Activated CD8-positive, alpha-beta memory T cell treated with anti-CD3 and anti-CD28 coated beads for 1 hour (primary cell): ENCODE measurements around the gene JPH2.
A peak's percentile ranks its signal among the peaks of the same experiment; 100 is the strongest.
"Not testable (repeated sequence)": the region's sequence is repeated elsewhere in the genome, so short reads cannot be mapped to it uniquely, and the experiment has no call there.

Source experiments
- DNase-seq, 2 donors: peaks; one replicate each; pipeline ENCODE4 v3.0.0-alpha.2; 2020; ENCODE audit warnings: low read depth in 1 of 2; ENCODE audit errors: extremely low read depth in 1 of 2

JPH2 gene

DNA sequence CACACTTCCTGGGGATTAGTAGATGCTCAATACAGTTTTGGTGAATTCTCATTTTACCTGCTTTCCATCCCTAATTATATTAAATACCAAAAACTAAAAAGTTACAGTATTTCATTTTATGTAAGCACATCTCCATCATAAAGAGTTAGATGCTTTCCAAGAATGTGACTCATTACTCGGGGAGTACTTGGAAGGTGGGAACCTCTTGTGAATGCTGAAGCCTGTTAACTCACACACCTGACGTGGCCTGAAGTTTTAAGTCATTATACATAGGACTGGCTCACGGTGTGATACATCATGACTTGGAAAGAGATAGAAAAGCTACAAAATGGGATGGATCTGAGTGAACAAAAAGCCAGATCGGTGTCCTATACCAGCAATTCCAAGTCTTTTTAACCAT lies 25.8 kb upstream of the JPH2 start:
- DNase-seq, result no peak

DNA sequence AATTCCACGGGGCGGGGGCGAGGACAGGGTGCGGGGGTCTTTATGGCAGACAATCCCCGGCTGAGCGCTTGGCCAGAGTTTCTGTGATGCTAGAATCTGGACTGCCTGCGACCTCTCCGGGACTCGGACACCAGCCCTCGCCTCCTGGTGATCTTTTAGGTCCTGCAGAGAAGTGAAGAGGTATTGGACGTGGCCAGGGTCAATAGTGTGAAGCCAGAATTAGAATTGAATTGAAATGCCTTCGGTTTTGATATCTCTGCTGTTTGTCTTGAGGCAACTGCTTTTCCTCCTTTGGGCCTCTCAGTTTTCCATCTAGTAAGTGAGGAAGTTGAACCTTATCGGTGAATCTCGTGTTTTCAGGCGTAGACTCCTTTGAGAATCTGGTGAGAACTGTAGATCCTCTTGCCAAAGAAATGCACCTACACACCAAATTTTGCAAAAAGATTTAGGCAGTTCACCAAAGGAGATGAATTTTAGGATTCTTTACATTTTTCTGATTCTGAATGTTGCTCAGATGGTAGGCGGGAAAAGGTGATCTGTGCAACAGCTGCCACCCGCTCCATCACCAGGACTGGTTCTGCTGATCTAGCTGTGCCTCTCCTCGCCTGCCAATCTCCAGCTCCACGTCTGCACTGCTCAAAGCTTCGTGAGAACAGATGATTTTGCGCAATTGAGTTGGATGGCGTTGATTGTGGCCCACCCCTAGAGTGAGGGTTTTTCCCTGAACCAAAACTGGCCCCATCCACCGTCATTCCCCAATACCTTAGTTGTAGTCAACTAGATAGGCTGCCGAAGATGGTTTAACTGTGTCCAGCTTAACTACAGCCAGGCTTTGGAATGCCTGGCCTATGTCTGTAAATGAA lies 24.4 kb upstream of the JPH2 start:
- no peak for DNase-seq

DNA sequence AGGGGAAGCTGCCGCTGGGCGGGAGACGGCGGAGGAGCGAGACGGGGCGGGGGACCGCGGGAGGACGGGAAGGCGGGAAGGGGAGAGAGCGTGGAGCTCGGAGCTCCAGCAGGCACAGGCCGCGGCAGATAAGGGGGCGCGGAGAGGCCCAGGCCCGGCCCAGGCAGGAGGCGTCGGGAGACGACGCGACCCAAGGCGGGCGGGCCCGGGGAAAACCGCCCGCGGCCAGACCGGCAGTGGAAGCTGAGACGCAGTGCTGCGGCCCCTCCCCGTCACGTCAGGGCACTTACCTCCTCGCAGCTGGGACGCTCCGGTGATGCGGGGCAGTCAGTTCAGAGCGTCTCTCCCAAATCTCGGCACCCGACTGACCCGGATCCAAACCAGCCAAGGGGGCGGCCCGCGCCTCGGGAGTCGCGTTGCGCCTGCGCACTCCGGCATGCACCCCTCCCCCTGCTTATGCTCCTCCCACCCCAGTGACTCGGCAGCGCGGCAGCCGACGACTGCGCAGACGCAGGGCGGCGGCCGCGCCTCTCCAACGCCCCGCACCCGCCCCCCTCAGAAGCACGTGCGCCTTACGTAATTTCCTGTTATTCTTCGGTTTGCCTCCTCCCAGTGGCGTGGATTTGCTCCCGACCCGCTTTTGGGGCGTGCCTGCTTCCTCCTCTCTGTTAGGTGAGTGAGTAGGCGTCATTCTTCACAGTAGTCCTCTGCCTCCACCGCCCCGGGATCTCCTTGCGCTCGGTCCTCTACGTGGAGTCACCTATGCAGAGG lies 23.6 kb upstream of the JPH2 start, which contains the start of gene OSER1:
Gene OSER1, minus strand, starts transcription at position 366 of the 771 bp plus-strand sequence. CDS start 3,814 bp downstream, outside the sequence.
- peak; percentile 96 for DNase-seq

DNA sequence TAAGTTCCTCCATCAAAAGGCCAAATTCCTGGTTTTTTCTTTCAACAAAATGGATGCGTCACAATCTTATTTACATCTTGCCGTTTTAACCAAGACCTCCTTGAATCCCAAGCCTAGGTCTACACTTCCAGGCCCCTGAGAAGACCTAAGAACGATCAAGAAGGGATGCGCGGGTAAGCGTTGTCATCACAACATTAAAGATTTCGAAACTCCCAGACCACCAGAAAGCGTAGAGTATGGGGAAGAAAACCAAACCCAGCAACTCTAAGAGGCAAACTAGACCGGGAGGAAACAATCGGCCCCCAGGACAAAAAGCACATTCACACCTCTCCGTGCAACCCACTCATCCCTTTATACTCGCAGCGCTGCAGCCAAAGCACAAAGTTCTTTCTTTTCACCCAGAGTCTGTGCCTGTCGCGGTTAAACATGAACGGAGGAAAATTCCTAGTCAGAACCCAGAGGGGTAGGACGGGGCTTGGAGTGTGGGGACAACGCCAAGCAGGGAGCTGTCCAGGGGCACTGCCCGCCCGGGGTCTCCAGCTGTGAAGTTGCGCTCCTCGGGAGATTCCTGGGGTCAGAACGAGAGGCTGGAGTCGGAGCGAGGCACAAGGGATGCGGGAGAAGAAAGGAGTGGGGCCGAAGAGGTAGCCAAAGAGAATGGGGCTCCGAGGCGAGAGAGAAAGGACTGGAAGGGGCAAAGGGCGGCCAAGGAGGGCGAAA lies 22.9 kb upstream of the JPH2 start:
- DNase-seq, result no peak

DNA sequence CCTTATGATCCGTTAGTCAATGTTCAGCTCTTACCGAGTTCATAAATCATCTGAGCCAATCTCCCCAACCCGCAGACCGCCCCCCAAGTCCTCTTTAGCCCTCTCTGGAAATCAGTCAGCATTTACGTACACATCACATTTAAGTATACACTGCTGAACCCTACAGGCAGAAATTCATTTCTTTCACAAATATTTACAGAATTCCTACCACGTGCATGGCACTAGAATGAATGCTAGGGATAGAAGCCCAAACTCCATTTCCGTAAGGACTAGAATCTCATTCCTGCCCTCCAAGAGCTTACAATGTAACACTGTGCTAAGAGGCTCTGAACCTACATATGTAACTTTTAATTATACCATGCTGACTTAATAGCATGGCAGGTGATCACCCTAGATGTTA lies 21.8 kb upstream of the JPH2 start:
- DNase-seq, result no peak

DNA sequence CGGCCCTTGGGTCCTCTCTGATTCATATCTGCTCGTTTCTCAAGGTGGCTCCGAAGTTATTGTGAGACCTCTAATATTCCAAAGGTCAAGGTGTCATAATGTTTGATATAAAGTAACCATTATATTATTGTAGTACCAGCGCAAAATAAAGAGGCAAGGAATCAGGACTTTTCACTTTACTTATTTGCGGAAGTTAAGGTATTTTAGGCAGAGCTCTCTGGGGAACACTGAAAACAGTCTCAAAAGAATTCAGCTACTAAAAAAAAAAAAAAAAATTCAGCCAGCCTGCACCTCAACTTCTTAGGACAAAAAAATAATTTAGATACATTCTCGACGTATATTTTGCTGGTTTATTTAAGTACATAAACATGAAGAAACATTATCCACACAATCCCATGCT lies 21.2 kb upstream of the JPH2 start:
- no peak for DNase-seq

DNA sequence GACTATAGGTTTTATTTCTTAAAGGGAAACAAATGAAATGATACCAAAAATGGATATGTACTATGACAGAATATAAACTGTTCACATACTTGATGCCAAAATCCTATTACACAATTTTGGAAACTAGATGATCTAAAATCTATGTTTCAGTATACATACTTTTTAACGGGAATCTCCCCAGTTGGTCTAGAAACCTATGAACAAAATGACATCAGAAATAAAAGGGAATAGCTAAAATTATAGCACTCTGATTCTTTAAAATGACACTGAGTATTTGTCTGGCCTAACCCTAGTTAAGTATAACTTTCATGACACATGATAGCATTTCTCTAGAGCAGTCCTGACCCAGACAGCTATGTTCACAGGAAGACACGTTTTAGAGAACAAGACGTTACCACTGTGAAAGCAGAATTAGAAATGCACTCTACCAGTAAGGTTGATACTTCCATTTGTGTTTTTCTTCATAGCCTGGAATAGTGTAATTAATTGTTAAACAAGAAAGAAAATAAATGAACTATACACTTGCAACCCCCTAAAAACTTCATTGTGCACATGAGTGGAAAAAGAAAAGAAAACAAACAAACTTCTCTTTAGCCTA lies 20.2 kb upstream of the JPH2 start:
- no peak for DNase-seq

DNA sequence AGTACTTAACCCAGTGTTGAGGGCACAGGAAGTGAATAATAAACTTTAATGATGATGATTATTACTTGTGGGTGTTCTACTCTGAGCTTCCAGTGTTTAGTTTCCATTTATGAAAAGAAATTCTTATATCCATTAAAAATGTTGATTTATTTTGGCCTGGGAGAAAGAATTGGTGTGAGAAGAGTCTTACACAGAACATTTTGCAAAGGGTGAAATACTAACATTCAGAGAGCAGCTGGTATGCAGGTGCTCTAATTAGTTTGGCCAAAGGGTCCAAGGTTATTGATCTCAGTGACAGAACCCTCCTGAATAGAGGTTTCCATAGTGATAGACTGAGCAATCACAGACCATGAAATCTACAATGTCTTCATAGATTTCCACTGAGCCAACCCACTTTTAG lies 19.1 kb upstream of the JPH2 start:
- no peak for DNase-seq

DNA sequence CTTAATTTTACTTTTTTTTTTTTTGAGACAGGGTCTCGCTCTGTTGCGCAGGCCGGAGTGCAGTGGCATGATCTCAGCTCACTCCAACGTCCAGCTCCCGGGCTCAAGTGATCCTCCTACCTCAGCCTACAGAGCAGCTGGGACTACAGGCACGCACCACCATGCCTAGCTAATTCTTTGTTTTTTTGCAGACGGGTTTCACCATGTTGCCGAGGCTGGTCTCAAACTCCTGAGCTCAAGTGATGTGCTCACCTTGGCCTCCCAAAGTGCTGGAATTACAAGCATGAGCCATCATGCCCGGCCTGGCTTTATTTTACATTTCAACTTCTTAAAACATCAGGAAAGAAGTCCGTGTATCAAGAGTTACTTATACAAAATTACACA lies 17.8 kb upstream of the JPH2 start:
- no peak for DNase-seq

DNA sequence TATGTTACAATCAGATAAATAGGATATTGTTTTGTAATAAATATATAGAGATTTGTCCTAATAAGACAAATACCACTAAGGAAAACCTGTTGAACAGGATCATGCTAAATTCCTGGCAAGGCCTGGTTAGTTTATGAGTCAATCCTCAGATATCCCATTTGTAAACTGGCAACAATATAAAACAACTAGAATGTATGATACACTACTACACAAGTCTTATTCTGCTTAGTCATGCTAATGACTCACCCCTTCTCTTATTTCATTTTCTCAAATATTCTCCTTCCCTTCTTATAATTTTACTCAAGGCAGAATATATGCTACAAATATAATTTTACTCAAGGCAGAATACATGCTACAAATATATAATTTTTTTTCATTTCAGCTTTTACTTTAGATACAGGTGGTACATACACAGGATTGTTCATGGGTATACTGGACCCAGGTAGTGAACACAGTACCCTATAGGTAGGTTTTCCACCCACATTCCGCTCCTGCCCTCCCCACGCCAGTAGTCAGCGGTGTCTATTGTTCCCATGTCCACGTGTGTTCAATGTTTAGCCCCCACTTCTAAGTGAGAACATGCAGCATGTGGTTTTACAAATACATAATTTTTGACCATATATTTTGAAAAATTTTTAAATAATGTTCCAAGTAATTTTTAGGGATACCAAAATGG lies 17.3 kb upstream of the JPH2 start:
- no peak for DNase-seq

DNA sequence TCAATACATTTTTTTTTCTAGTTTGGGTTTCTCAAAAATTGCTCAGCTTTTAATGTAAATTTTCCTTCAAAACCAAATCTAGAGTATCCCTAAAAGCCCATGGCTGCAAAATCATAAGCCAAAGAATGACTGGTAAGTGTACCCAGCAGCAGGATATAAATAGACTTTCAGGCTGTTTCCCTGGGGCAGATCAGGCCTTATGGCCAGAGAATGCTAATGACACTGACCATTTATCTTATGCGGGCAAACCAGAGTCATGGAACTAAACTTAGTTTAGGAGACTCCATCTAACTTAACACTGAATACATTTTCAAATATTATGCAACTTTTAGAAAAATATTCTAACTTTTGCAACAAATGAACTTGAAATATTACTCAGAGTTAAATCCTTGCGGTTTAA lies 16.2 kb upstream of the JPH2 start:
- DNase-seq, result no peak

DNA sequence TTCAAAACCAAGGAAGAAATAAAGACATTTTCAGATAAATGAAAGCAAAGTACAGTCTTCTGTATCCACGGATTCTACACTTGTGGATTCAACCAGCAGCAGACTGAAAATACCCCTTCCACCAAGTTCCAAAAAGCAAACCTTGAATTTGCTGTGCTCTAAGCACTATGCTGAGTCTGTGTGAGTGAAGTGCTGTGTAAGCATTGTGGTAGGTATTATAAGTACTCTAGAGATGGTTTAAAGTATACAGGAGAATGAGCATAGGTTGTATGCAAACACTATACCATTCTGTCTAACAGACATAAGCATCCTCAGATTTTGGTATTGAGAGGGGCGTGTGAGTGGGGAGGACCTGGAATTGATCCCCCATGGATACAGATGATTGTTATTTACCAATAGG lies 14.0 kb upstream of the JPH2 start:
- no peak for DNase-seq

DNA sequence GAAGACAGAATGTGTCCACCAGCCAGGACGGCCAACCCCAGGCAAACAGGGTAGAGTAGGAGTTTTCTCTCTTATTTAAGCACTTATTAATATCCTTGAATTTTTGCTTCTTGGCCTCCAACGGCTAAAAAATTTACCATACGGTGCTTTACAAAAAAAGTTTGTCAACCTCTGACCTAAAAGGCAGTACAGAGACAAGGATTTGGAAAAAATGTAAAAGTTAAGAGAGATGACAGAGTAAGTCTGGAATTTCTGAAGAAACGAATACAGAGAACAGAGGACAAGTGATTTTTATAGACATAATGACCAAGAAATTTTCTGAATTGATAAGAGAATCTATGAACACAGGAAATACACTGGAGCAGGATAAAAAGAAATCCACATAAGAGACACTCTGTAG lies 13.4 kb upstream of the JPH2 start:
- DNase-seq, result no peak

DNA sequence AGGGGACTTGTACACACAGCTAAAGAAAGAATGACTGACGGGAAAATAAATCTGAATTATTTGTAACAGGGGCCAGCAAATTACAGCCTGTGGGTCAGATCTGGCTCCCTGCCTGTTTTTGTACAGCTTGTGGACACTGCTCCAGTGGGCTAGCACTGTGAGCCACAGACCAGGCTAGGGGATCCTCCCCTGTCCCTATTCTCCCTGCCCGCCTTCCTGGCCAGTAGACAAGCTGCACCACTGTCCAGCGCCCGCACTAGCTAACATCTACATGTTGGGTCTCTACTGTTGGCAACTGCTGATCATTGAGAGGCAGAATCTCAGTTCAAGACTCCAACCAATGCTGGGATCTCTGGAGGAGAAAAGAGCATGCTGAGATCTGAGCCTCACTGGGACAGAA lies 12.9 kb upstream of the JPH2 start:
- no peak for DNase-seq

DNA sequence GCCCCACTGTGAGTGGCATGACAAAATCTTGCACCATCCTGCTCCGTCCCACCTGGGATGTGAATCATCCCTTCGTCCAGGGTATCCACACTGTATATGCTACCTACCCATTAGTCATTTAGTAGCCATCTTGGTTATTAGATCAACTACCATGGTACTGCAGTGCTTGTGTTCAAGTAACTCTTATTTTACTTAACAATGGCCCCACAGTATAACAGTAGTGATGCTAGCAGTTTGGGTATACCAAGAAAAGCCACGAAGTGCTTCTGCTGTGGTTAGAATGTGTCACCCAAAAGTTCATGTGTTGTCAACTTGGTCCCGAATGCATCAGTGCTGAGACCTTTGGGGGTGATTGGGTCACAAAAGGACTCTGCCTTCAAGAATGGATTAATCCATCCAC lies 11.9 kb upstream of the JPH2 start:
- DNase-seq, result no peak

DNA sequence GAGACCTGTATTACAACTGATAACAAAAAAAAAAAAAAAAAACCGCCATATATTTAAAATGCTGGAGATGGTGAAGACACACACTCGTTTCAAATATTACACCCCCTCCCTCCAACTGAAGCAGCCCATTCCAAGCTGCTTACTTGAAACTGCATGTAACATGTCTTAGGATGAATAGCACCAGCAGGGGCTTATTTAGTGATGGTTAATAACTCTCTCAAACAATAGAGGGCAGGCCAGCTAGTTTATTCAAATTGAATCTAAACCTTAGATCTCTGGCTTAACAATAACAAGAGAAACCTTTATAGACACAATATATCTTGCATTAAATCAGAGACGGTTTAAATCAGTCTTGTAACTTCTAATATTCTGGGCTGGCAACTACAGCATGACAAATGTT lies 9.3 kb upstream of the JPH2 start:
- DNase-seq, result no peak

DNA sequence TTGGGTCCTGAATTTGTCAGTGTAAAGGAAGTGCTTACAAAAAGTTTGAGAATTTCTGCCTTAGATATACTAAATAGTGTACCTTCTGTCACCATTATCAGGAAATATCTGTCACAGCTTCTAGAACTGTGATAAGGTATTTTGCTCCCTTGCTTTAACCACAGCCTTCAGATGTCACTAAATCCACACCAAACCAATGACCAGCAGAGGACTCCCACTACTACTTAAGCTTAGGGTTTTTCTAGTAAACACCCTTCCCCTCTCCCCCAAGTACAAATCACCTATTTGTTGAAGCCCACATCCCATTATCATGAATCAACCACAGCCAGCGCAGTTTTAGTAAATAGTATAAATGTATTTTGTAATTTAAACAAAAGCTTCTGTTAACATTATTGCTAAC lies 8.6 kb upstream of the JPH2 start:
- DNase-seq, result no peak

DNA sequence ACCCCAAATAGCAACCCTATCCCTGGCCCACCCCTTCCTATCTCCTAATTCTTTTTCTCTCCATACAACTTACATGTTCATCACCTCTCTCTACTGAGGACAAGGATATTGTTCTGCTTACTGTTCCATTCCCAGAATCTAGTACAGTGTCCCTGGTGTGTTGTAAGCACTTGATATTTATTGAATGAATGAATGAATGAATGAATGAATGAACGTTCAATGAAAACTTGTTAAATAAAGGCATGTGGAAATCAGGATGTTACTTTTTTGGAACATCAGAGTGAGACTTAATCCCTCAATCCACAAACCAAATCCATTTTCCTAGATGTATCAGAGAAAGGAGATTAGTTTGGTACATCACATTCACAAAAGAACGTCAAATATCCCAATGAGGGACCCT lies 6.8 kb upstream of the JPH2 start:
- DNase-seq, result no peak

DNA sequence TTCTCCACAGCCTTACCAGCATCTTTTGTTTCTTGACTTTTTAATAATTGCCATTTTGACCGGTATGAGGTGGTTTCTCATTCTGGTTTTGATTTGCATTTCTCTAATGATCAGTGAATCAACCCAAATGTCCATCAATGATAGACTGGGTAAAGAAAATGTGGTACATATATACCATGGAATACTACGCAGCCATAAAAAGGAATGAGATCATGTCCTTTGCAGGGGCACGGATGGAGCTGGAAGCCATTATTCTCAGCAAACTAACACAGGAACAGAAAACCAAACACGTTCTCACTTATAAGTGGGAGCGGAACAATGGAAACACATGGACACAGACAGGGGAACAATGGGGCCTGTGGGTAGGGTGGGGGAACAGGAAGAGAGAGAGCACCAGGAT lies 4.7 kb upstream of the JPH2 start:
- not testable (repeated sequence) for DNase-seq

DNA sequence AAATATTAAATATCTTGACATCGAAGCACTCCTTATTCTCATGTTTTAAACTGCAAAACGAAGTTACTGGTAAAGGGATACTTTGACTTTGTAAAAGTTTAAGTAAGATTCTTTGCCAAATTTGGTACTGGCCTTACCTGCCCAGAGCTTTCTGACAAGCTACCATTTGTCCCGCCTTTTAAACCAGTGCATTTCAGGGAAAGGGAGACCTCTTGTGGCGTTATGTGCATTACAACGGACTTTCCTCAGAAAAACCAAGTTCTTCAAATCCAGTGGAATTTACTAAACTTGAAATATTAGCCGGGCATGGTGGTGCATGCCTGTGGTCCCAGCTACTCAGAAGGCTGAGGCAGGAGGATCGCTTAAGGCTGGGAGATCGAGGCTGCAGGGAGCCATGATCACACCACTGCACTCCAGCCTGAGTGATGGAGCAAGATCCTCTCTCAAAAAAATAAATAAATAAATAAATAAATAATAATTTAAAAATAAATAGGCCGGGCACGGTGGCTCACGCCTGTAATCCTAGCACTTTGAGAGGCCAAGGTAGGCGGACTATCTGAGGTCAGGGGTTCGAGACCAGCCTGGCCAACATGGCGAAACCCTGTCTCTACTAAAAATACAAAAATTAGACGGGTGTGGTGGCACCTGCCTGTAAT lies 3.3 kb upstream of the JPH2 start:
- DNase-seq, result not testable (repeated sequence)
